ENCODE results near the gene LIPT1.
A peak's percentile ranks its signal among the peaks of the same experiment; 100 is the strongest.

Gene LIPT1

DNA sequence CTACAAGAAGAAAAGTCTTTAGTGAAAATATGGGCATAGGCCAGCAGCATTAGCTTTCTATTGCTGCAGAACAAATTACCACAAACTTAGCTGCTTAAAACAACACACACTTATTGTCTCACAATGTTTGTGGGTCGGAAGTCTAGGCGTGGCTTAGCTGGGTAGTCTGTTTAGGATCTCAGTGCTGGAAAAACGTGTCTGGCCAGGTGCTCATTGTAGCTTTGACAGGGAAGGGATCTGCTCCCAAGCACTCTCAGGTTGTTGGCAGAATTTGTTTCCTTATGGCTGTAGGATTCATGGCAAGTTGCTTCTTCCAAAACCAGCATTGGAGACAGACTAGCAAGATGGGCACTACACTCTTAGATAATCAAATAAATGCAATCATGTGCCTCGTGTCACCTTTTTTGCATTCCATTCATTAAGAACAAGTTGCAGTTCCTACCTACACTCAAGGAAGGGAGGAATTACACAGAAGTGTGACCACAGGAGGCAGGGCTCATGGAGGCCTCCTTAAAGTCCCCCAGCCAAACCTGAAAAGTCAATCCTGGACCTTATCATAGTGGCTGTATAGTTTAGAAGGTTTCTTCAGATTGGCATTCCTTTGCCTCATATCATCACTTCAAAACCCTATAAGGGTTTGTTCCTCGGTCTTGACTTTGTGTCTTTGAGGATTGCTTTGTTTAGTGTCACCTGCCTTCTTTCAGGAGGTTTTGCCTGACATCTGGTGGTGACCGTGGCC is 43.5 kb downstream of the LIPT1 start:
- TF ChIP-seq FOXM1 (IDR thresholded peaks at IDR 0.05; ENCODE audit: borderline replicate concordance, low read depth) (no peak), TEAD4 (IDR thresholded peaks at IDR 0.05) (no peak), NFIC (IDR thresholded peaks at IDR 0.05) (no peak), RAD21 (IDR thresholded peaks at IDR 0.05; ENCODE audit: low read depth) (no peak), YY1 (IDR thresholded peaks at IDR 0.05; ENCODE audit: low read depth) (no peak), ZBTB7A (IDR thresholded peaks at IDR 0.05; ENCODE audit: low read depth) (no peak), EP300 (IDR thresholded peaks at IDR 0.05; ENCODE audit: borderline replicate concordance) (no peak), EGR1 (IDR thresholded peaks at IDR 0.05) (no peak)
- TF ChIP-seq, protein P1, sequence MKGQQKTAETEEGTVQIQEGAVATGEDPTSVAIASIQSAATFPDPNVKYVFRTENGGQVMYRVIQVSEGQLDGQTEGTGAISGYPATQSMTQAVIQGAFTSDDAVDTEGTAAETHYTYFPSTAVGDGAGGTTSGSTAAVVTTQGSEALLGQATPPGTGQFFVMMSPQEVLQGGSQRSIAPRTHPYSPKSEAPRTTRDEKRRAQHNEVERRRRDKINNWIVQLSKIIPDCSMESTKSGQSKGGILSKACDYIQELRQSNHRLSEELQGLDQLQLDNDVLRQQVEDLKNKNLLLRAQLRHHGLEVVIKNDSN (IDR thresholded peaks at IDR 0.05) = no peak

DNA sequence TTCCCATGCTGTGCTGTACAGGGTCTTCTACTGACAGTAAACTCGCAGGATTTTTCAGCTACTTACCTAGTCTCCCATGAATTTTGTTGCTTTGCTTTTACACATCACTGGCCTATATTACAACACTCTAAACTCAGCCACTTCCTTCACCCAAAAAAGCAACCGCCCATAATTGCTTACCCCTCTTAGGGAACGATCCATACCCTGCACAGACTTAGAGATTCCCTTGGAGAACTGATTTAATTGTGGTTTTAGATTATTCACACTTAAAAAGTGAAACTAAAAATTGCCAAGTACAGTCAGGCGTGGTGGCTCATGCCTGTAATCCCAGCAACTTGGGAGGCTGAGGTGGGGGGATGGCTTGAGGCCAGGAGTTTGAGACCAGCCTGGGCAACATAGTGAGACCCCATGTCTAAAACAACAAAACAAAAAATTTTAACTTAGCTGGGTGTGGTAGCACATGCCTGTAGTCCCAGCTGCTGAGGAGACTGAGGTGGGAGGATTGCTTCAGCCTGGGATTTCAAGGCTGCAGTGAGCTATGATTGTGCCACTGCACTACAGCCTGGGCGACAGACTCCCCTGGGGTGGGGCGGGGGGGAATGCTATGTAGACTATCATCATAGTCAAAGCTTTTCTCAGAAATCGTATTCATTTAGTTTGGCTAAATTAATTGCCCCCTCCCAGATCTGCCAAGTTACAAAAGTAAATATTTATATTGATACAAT is 45.5 kb downstream of the LIPT1 start:
- TF ChIP-seq FOXM1 (IDR thresholded peaks at IDR 0.05; ENCODE audit: borderline replicate concordance, low read depth) (no peak), RAD21 (IDR thresholded peaks at IDR 0.05; ENCODE audit: low read depth) (no peak), YY1 (IDR thresholded peaks at IDR 0.05; ENCODE audit: low read depth) (no peak), ZBTB7A (IDR thresholded peaks at IDR 0.05; ENCODE audit: low read depth) (no peak), CREB1 (IDR thresholded peaks at IDR 0.05; ENCODE audit: low read depth) (no peak), NFIC (IDR thresholded peaks at IDR 0.05) (no peak), TEAD4 (IDR thresholded peaks at IDR 0.05) (no peak), CEBPB (IDR thresholded peaks at IDR 0.05) (no peak), EP300 (IDR thresholded peaks at IDR 0.05; ENCODE audit: borderline replicate concordance) (no peak), EGR1 (IDR thresholded peaks at IDR 0.05) (no peak)
- TF ChIP-seq, protein P2, sequence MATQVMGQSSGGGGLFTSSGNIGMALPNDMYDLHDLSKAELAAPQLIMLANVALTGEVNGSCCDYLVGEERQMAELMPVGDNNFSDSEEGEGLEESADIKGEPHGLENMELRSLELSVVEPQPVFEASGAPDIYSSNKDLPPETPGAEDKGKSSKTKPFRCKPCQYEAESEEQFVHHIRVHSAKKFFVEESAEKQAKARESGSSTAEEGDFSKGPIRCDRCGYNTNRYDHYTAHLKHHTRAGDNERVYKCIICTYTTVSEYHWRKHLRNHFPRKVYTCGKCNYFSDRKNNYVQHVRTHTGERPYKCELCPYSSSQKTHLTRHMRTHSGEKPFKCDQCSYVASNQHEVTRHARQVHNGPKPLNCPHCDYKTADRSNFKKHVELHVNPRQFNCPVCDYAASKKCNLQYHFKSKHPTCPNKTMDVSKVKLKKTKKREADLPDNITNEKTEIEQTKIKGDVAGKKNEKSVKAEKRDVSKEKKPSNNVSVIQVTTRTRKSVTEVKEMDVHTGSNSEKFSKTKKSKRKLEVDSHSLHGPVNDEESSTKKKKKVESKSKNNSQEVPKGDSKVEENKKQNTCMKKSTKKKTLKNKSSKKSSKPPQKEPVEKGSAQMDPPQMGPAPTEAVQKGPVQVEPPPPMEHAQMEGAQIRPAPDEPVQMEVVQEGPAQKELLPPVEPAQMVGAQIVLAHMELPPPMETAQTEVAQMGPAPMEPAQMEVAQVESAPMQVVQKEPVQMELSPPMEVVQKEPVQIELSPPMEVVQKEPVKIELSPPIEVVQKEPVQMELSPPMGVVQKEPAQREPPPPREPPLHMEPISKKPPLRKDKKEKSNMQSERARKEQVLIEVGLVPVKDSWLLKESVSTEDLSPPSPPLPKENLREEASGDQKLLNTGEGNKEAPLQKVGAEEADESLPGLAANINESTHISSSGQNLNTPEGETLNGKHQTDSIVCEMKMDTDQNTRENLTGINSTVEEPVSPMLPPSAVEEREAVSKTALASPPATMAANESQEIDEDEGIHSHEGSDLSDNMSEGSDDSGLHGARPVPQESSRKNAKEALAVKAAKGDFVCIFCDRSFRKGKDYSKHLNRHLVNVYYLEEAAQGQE (IDR thresholded peaks at IDR 0.05; ENCODE audit: low read depth) = no peak
- TF ChIP-seq, protein P3, sequence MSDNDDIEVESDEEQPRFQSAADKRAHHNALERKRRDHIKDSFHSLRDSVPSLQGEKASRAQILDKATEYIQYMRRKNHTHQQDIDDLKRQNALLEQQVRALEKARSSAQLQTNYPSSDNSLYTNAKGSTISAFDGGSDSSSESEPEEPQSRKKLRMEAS (IDR thresholded peaks at IDR 0.05) = no peak

DNA sequence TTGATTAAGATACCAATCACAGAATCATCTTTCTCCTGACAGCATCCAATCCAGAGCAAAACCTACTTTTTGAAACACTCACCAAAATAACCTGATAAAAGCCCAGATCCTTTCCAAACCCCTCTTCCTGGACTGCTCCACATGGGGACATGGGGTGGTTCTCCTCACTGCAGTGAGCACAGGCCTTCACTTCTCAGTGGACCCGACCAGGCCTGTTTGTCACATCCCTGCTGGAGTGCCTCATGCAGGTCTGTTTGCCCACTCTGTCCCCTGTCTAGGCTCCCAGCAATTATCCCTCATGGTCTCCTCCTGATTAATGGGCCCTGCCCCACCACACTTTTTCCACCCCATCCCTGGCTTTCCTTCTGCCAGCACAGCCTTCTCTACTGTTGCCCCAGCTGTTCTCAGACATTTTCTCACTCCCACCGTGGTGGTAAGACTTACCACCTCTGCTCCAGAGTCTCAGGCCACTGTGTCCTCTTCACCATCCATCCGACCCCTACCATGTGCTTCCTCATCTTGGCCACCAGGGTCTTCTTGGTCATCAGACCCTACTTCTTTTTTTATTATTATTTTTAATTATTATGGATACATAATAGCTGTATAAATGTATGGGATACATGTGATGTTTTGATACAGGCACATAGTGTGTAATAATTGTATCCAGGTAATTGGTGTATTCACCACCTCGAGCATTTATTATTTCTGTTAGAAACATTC is 47.4 kb downstream of the LIPT1 start:
- TF ChIP-seq EP300 (IDR thresholded peaks at IDR 0.05; ENCODE audit: borderline replicate concordance) (no peak), YY1 (IDR thresholded peaks at IDR 0.05; ENCODE audit: low read depth) (no peak), EGR1 (IDR thresholded peaks at IDR 0.05) (no peak), RAD21 (IDR thresholded peaks at IDR 0.05; ENCODE audit: low read depth) (no peak), FOXM1 (IDR thresholded peaks at IDR 0.05; ENCODE audit: borderline replicate concordance, low read depth) (no peak)

DNA sequence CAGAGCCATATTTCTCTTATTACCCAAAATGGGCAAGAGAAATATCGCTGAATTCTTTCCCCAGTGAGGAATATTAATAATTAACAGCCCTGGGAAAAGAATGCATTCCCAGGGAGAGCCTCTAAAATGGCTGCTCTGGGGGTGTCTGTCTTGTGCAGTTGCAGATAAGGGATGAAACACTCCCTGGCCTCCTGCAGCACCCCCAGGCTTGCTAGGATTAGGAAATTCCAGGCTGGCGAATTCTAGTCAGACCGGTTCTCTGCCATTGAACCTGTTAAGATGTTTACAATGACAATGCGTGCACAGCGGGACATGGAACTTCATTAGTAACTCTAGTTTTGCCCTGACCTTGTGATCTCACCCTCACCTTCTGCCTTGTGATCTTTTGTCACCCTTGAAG is 50.7 kb downstream of the LIPT1 start:
- TF ChIP-seq FOXM1 (IDR thresholded peaks at IDR 0.05; ENCODE audit: borderline replicate concordance, low read depth) = no peak
- TF ChIP-seq, protein P1 (IDR thresholded peaks at IDR 0.05) = 0 out of 2 replicates have a peak, but pooled peaks have one; percentile 25
- TF ChIP-seq RAD21 (IDR thresholded peaks at IDR 0.05; ENCODE audit: low read depth) = no peak
- peak; percentile 28; the same call in 1 of the 2 replicates for TF ChIP-seq CEBPB (IDR thresholded peaks at IDR 0.05)
- TF ChIP-seq, protein P3 (IDR thresholded peaks at IDR 0.05) = no peak
- no peak for TF ChIP-seq EGR1 (IDR thresholded peaks at IDR 0.05)
- TF ChIP-seq EP300 (IDR thresholded peaks at IDR 0.05; ENCODE audit: borderline replicate concordance) = no peak
- TF ChIP-seq TEAD4 (IDR thresholded peaks at IDR 0.05) = 0 out of 2 replicates have a peak, but pooled peaks have one; percentile 34
- no peak for TF ChIP-seq YY1 (IDR thresholded peaks at IDR 0.05; ENCODE audit: low read depth)

Measured in Ishikawa (cell line).